ENCODE results near the gene PLEKHD1.
"Not testable (repeated sequence)": the region's sequence is repeated elsewhere in the genome, so short reads cannot be mapped to it uniquely, and the experiment has no call there.

PLEKHD1 gene

GRCh38 chr14:69473946-69474345 is 10.6 kb upstream of the PLEKHD1 start:
- Histone ChIP-seq H3K36me3 (ENCODE audit: control insufficient read depth, low read length) (no peaks in the 10 kb centered on the region), H3K4me2 (ENCODE audit: low read length) (no peak overlapping the region), H4K20me1 (ENCODE audit: control insufficient read depth, insufficient read depth, low read depth, low read length) (no peaks in the 10 kb centered on the region; the same call in 1 of the 2 replicates), H3F3A (ENCODE audit: control insufficient read depth, insufficient read depth) (no peaks in the 10 kb centered on the region), H3K9me2 (replicated peaks; ENCODE audit: control insufficient read depth, low read length) (no peaks in the 10 kb centered on the region), H3K4me3 (ENCODE audit: low read length) (no peak overlapping the region), H3K4me1 (ENCODE audit: control insufficient read depth, low read length) (no peaks in the 10 kb centered on the region), H3K79me2 (ENCODE audit: control insufficient read depth, low read length) (no peaks in the 10 kb centered on the region), H3K27ac (ENCODE audit: low read depth, low read length) (no peak overlapping the region), H3K27me3 (ENCODE audit: control insufficient read depth, low read length) (peaks cover 14% of the 10 kb centered on the region; the same call in 1 of the 2 replicates), H3K9me3 (ENCODE audit: control insufficient read depth, insufficient read depth, low read length) (no peaks in the 10 kb centered on the region)
- no peak for TF ChIP-seq CTCF (IDR thresholded peaks at IDR 0.05; ENCODE audit: low read depth, low read length, poor library complexity, severe bottlenecking)
- no peak for TF ChIP-seq EZH2phosphoT487 (IDR thresholded peaks at IDR 0.05; ENCODE audit: borderline replicate concordance, low read length)

DNA sequence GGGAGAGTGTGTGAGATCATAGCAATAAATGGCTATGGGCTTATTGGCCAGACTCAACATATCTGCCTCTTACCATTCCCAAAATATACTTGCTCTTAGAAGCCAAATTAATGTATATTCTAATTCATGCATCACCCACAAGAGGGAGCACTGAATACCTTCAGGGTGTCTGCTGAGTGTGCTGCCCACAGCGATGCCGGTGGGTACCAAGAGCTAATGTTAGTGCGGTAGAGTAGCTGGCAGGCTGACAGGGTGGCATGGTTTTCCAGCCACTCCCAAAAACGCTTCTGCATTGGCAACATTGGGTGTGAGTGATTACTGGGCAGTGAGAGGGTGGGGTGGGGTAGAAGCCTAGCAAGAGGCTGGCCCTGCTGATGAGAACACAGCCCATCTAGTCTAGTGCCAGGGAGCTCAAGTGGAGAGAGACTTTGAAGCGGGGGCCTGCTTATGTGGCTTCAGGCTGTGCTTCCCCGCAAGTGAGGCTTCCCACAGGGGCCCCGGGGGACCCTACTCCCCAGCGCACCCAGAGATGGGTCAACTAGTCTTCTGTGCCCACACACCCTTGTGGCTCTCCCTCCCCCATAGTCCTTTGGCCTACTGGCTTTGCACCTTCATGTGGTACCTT is 9.2 kb upstream of the PLEKHD1 start:
- Histone ChIP-seq H3K4me3 (ENCODE audit: low read length) (no peak overlapping the region), H3F3A (ENCODE audit: control insufficient read depth, insufficient read depth) (no peaks in the 10 kb centered on the region), H3K9me2 (replicated peaks; ENCODE audit: control insufficient read depth, low read length) (no peaks in the 10 kb centered on the region), H4K20me1 (ENCODE audit: control insufficient read depth, insufficient read depth, low read depth, low read length) (no peaks in the 10 kb centered on the region; the same call in 1 of the 2 replicates), H3K4me1 (ENCODE audit: control insufficient read depth, low read length) (no peaks in the 10 kb centered on the region), H3K36me3 (ENCODE audit: control insufficient read depth, low read length) (no peaks in the 10 kb centered on the region), H3K27me3 (ENCODE audit: control insufficient read depth, low read length) (peaks cover 17% of the 10 kb centered on the region; the same call in 1 of the 2 replicates), H3K9me3 (ENCODE audit: control insufficient read depth, insufficient read depth, low read length) (no peaks in the 10 kb centered on the region), H3K4me2 (ENCODE audit: low read length) (no peak overlapping the region), H3K79me2 (ENCODE audit: control insufficient read depth, low read length) (no peaks in the 10 kb centered on the region), H3K27ac (ENCODE audit: low read depth, low read length) (no peak overlapping the region)
- TF ChIP-seq EZH2phosphoT487 (IDR thresholded peaks at IDR 0.05; ENCODE audit: borderline replicate concordance, low read length) (no peak), CTCF (IDR thresholded peaks at IDR 0.05; ENCODE audit: low read depth, low read length, poor library complexity, severe bottlenecking) (peak; percentile 64)

- H3K4me3 ChIP-seq (ENCODE audit: low read length); H4K20me1 ChIP-seq (ENCODE audit: control insufficient read depth, insufficient read depth, low read depth, low read length); H3K4me2 ChIP-seq (ENCODE audit: low read length); H3K27ac ChIP-seq (ENCODE audit: low read depth, low read length); H3K36me3 ChIP-seq (ENCODE audit: control insufficient read depth, low read length); H3K4me1 ChIP-seq (ENCODE audit: control insufficient read depth, low read length); H3F3A ChIP-seq (ENCODE audit: control insufficient read depth, insufficient read depth); H3K9me3 ChIP-seq (ENCODE audit: control insufficient read depth, insufficient read depth, low read length); H3K9me2 ChIP-seq (replicated peaks; ENCODE audit: control insufficient read depth, low read length); H3K79me2 ChIP-seq (ENCODE audit: control insufficient read depth, low read length): not testable (repeated sequence)
- peaks cover 19% of the 10 kb centered on the region for H3K27me3 ChIP-seq (ENCODE audit: control insufficient read depth, low read length)
Observed at GRCh38 chr14:69476824-69477450, 7.6 kb upstream of the PLEKHD1 start.

GRCh38 chr14:69478055-69478454 is 6.5 kb upstream of the PLEKHD1 start:
- not testable (repeated sequence) for H3K27ac ChIP-seq (ENCODE audit: low read depth, low read length); H3K4me1 ChIP-seq (ENCODE audit: control insufficient read depth, low read length); H3K36me3 ChIP-seq (ENCODE audit: control insufficient read depth, low read length); H3K9me2 ChIP-seq (replicated peaks; ENCODE audit: control insufficient read depth, low read length); H3K79me2 ChIP-seq (ENCODE audit: control insufficient read depth, low read length); H3K4me3 ChIP-seq (ENCODE audit: low read length); H4K20me1 ChIP-seq (ENCODE audit: control insufficient read depth, insufficient read depth, low read depth, low read length); H3K4me2 ChIP-seq (ENCODE audit: low read length); H3F3A ChIP-seq (ENCODE audit: control insufficient read depth, insufficient read depth); H3K9me3 ChIP-seq (ENCODE audit: control insufficient read depth, insufficient read depth, low read length)
- peaks cover 20% of the 10 kb centered on the region for H3K27me3 ChIP-seq (ENCODE audit: control insufficient read depth, low read length)
